GM23248 (cell line): ENCODE measurements around the gene PDXDC1.
"Not testable (repeated sequence)": the region's sequence is repeated elsewhere in the genome, so short reads cannot be mapped to it uniquely, and the experiment has no call there.

ENCODE experiments used
- EZH2 ChIP-seq: fragments of 200-600 bp; sonication (generic); IDR thresholded peaks from 2 replicates; pipeline ENCODE4 v1.6.1; 2018; ENCODE audit warnings: antibody characterized with exemption, mild to moderate bottlenecking; ENCODE audit not compliant: insufficient read depth, poor library complexity, severe bottlenecking
- EZH2phosphoT487 ChIP-seq: fragments of 200-600 bp; sonication (generic); IDR thresholded peaks from 2 replicates; pipeline ENCODE4 v1.6.1; 2018; ENCODE audit warnings: antibody characterized with exemption, moderate library complexity, mild to moderate bottlenecking, low read depth; ENCODE audit not compliant: insufficient read depth

DNA sequence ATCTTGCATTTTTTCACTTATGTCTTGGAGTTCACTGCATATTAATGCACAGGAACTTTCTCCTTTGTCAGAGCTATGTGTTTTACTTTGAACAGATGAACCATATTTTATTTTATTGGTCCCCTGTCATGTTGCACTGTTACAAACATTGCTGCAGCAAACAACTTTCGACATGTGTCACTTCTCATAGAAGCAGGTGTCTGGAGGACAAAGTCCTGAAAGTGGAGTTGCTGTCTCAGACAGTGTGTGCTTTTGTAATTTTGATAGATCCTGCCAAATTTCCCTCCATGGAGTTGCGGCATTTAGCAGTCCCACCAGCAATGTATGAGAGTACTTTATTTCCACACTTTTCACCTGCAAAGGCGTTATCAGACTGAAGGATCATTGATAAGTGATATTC, 27.6 kb downstream of the PDXDC1 start:
- not testable (repeated sequence) for TF ChIP-seq EZH2, EZH2phosphoT487
